HPDE6-E6E7 (cell line): Measurements from ENCODE around the gene LMLN.
"Not testable (repeated sequence)": the region's sequence is repeated elsewhere in the genome, so short reads cannot be mapped to it uniquely, and the experiment has no call there.

ENCODE experiments used
- DNase-seq: peaks from one replicate; pipeline ENCODE4 v3.0.0; 2011; ENCODE audit warnings: missing footprints; ENCODE audit errors: extremely low spot score

The LMLN gene, protein sequence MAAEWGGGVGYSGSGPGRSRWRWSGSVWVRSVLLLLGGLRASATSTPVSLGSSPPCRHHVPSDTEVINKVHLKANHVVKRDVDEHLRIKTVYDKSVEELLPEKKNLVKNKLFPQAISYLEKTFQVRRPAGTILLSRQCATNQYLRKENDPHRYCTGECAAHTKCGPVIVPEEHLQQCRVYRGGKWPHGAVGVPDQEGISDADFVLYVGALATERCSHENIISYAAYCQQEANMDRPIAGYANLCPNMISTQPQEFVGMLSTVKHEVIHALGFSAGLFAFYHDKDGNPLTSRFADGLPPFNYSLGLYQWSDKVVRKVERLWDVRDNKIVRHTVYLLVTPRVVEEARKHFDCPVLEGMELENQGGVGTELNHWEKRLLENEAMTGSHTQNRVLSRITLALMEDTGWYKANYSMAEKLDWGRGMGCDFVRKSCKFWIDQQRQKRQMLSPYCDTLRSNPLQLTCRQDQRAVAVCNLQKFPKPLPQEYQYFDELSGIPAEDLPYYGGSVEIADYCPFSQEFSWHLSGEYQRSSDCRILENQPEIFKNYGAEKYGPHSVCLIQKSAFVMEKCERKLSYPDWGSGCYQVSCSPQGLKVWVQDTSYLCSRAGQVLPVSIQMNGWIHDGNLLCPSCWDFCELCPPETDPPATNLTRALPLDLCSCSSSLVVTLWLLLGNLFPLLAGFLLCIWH

GRCh38 chr3:197959891-197960693 lies at the start of gene LMLN:
TSS of gene LMLN (plus strand) at chr3:197960217. CDS start at chr3:197960246, 29 bp downstream.
- DNase-seq: peak; percentile 90

DNA sequence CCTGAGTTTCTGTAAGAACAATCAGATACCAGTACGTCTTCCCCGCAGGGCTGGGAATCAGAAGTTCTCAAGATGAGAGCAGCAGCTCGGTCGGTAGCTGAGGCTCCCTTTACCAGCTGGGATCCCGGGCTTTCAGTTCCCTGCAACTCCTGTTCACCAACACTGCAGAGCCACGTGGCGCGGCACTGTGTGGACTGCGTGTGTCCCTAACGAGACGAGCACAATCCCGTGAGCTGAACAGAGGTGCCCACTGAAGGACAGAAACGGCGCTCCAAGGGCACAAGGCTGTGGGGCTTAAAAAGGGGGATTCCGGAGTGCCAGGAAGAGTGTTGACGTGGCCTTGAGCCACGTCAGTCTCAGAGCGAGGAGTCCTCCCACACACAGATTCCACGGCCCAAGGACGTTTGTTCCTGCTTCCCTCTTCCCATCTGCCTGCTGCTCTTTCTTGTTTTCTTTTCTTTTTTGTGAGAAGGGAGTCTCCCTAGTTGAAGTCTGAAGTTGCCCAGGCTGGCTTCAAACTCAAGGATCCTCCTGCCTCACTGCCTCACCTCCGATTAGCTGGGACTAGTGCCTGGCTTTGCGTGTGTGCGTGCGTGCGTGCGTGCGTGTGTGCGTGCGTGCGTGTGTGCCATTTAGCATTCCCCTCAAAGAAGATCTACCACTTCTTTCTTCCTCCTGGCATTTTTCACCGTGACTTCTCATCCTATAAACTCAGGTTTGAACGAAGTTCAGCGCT lies 47.1 kb upstream of the LMLN start:
- DNase-seq: no peak

DNA sequence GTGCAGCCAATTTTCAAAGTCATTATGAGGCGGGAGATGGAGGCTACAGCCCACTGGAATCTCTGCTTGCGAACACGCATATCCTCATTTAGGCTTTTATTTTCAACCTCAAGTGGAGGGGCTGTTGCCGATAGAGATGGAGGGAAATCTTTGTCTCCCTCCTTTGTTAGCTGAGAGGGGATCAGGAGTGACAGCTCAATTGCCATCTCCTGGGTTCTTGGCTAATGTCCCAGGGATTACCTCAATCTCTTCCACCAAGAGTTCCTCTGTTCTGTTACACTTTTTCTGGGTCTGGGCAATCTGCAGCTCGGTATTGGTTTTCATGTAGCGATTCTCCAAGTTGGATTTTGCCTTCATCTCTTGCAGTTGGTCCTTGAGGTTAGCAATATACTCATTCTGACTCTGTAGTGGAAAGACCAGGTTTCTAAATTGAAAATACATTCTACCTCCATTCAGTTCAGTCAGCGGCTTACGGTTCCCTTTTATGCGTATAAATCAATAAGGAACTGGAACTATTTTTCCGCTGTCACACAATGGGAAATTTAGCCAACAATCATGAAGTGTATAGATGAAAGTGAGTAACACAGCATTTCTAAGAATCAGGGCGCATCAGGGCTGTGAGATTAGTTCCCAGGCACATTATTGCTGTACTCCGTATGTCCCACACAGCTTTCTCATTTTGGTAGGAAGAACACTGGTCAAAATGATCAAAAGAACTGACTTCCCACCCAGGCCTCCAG lies 46.2 kb upstream of the LMLN start:
- DNase-seq: no peak

- not testable (repeated sequence) for DNase-seq
Observed at GRCh38 chr3:197921429-197922275, 38.4 kb upstream of the LMLN start.

DNA sequence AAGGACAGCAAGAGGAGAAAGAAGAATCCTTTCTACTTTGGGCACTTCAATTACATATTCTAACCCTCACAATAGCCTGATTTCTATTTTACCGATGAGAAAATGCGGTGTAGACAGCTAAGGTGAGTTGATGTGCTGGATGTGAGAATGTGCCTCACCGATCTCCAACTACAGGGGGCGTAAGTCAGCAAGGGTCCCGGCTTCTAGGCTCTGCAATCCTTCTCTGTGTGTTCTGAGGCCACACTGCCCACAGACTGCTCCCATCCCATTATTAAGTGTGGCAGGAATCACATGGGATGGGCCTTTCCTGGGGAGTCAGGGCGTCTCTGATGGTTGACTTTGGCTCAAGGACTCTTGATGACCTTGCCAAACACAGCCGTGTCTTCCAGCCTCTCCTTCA lies 33.6 kb upstream of the LMLN start:
- DNase-seq: no peak

- DNase-seq: not testable (repeated sequence)
Observed at GRCh38 chr3:197927578-197927977, 32.4 kb upstream of the LMLN start.

- DNase-seq: no peak
Observed at GRCh38 chr3:197936819-197937384, 23.1 kb upstream of the LMLN start.

- DNase-seq: no peak
Observed at GRCh38 chr3:197940745-197941384, 19.2 kb upstream of the LMLN start.

DNA sequence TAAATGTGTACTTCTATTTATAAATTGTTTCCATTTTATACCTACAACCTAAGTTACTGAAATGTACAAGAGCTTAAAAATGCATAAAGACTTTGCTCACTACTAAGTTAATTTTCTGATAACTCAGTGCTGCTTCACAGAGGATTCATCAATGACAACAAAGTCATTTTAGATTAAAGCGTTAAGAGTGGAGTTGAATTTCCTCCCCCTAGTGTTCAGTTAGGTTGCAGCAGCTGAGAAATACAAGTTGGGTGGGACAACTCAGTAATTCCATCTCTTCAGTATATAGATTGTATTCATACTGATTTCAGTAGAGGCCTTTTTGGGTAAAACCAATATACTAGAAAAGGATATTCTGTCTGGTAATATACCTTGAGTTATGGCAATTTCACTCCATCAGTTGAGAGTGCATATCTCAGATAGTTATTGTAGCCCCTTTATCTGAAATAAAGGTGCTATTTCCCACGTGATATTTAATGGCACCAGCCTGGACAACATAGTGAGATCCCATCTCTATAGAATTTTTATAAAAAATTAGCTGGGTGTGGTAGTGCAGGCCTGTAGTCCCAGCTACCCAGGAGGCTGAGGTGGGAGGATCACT lies 17.0 kb upstream of the LMLN start:
- peak; percentile 25 for DNase-seq

DNA sequence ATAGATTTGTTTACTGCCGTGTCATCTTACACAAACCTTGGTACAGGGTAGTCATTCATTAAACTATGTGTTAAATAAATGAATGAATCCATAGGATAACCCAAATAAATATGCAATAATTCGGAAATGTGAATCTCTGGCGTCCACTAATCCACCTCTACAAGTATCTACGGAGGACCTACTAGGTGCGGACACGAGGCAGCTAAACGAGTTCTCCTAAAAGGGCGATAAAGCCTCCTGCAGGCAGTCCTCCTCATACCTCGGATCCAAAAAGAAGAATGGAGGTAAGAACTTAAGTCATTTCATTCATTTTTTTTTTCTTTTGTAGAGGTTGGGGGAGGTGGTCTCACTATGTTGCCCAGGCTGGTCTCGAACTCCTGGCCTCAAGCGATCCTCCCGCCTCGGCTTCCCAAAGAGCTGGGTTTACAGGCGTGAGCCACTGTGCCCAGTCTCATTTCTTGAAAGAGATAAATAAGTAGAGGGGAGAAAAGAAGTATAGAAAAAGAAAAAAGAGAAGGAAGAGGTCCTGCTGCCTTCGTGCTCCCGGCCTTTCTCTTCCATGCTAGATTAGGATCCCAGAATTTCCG lies 10.7 kb upstream of the LMLN start:
- no peak for DNase-seq

GRCh38 chr3:197949778-197950676 lies 10.0 kb upstream of the LMLN start, which contains the start of gene RPL35A:
TSS of gene RPL35A (plus strand) at chr3:197950190. CDS start at chr3:197950968, 778 bp downstream.
- peak; percentile 90 for DNase-seq

GRCh38 chr3:197950677-197951061 lies 9.3 kb upstream of the LMLN start:
- no peak for DNase-seq

- no peak for DNase-seq
Observed at GRCh38 chr3:197951392-197951990, 8.5 kb upstream of the LMLN start.

DNA sequence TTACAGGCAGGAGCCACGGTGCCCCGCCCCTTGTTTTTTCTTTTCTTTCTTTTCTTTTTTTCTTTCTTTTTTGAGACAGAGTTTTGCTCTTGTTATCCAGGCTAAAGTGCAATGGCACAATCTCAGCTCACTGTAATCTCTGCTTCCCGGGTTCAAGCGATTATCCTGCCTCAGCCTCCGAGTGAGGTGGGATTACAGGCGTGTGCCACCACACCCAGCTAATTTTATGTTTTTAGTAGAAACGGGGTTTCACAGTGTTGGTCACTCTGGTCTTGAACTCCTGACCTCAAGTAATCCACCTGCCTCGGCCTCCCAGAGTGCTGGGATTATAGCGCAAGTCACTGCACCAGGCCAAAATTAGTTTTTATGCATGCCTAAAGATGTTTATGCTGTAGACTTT lies 7.6 kb upstream of the LMLN start:
- no peak for DNase-seq

DNA sequence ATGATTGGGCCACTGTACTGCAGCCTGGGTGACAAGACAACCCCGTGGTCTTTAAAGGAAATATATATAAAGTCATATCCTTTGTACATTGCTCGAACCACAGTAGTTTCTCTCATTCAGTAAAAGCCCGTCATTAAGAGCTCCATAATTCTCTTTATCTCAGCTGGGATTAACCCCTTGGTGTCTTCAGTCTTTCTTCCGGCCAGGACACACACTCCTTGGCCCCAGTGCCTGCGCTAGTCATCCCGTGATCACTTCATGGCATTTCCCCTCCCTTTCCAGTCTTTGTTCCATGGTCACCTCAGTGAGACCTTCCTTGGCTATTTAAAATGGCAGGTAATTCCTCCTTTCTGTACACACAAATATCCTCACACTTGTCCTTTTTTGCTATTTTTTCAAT lies 6.7 kb upstream of the LMLN start:
- DNase-seq: no peak

DNA sequence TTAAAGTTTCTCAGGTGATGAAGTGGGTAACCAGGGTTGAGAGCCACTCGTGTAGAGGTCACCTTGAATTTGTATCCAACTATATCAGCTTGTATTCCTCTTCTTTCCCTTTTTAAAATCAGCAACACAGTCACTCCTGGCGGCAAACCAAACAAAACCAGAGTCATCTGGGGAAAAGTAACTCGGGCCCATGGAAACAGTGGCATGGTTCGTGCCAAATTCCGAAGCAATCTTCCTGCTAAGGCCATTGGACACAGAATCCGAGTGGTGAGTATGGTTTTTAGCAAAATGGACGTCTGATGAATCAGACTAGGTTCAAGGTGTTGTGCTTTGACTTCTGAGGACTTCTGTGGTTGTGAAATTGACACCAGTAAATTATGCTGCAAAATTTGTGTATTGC lies 6.1 kb upstream of the LMLN start:
- no peak for DNase-seq
